ENCODE results near the gene COPG2. TPM values are rescaled to one million over a fixed set of nuclear protein-coding genes. Genes with fewer than 3 reads are reported as not detected.

The COPG2 gene
- total RNA-seq, 1 donor from 2014 or later, result 27.4 TPM

- DNase-seq (ENCODE audit: low spot score), result no peak
- intact Hi-C loops (cut with micrococcal nuclease), result no loop called here
Measured at GRCh38 chr7:130505753-130506152, 162.8 kb downstream of the COPG2 start.

DNA sequence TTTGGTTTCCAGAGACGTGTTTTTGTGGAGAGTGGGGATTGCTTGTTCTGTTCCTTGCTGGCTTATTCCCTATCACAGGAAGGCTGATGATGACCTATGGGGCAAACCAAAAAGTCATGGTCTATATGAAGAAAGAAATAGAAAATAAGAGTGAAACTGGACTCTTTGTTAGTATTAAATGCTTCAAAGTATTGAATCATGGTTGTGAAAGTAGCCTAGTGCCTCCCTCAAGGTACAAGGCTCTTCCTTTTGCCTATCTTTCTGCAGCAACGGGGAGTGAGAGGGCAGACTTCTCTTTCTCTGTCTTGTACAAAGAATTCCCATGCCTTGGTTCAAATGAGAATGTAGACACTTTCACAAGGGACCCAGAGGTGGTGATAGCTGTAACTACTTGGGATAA, 167.6 kb downstream of the COPG2 start:
- no peaks in the 10 kb centered on the region for H3K9me3 Mint-ChIP-seq
- intact Hi-C loops (cut with micrococcal nuclease), result no loop called here
- H3K27ac Mint-ChIP-seq, result no peak overlapping the region
- peaks cover 1% of the 10 kb centered on the region for H3K27me3 Mint-ChIP-seq (ENCODE audit: low read depth)
- no peaks in the 10 kb centered on the region for H3K36me3 Mint-ChIP-seq (ENCODE audit: low read depth)
- no peak overlapping the region for H3K4me3 Mint-ChIP-seq (ENCODE audit: low read depth)
- no peaks in the 10 kb centered on the region for H3K4me1 Mint-ChIP-seq (ENCODE audit: low read depth)
- no peak for DNase-seq (ENCODE audit: low spot score)

More at GRCh38 chr7:130505753-130506152, 162.8 kb downstream of the COPG2 start:
- H3K27ac Mint-ChIP-seq, result no peak overlapping the region
- no peaks in the 10 kb centered on the region for H3K27me3 Mint-ChIP-seq (ENCODE audit: low read depth)
- no peaks in the 10 kb centered on the region for H3K4me1 Mint-ChIP-seq (ENCODE audit: low read depth)
- peaks cover 3% of the 10 kb centered on the region for H3K36me3 Mint-ChIP-seq (ENCODE audit: low read depth)
- H3K9me3 Mint-ChIP-seq, result no peaks in the 10 kb centered on the region
- H3K4me3 Mint-ChIP-seq (ENCODE audit: low read depth), result no peak overlapping the region

DNA sequence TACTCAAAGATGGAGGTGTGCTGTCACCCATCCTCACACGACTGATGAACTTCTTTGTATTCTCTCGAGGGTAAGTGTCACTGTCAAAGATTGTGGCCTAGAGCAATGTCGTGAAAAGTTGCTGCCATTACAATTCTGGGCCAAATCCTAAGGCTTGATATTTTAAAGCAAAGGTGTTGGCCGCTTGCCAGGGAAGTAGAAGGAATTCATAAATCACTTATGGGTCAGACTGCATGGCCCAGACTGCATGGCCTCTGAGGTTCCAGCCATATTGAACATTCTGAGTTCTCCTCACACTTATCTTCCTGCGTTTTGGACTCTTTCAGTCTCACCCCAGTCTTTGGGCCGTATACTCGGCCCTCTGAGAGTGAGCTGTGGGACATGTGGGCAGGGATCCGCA, 168.1 kb downstream of the COPG2 start:
- H3K27me3 Mint-ChIP-seq (ENCODE audit: low read depth), result peaks cover 3% of the 10 kb centered on the region
- H3K4me1 Mint-ChIP-seq (ENCODE audit: low read depth), result no peaks in the 10 kb centered on the region
- H3K9me3 Mint-ChIP-seq, result no peaks in the 10 kb centered on the region
- no peaks in the 10 kb centered on the region for H3K36me3 Mint-ChIP-seq (ENCODE audit: low read depth)
- DNase-seq (ENCODE audit: low spot score), result no peak
- no peak overlapping the region for H3K4me3 Mint-ChIP-seq (ENCODE audit: low read depth)
- H3K27ac Mint-ChIP-seq, result no peak overlapping the region
- intact Hi-C loops (cut with micrococcal nuclease), result no loop called here

DNA sequence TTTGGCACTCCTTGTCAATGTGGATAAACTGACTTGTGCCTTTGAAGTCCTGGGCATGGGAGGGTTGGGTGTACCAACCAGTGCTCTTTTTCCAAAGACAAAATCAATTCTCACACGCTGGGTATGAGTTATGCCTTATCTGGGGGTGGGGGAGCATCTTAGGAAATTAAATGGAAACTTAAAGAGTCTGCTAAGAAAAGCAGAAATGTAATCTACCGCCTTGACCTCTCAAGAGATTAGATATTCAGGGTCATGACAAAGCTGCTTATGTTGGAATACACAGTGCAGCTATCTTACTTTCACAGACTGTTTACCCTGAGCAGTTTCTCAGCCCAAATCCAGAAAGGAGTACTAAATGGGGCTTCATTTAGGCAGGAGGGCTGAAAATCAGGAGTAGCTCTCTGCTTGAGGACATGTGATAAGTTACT, 174.1 kb downstream of the COPG2 start:
- intact Hi-C loops (cut with micrococcal nuclease), result loop anchor here (10.0 kb wide), 2 partner anchors 420 to 720 kb away; partner anchors contain the start of gene KLHDC10
- Mint-ChIP-seq H3K27ac (no peak overlapping the region), H3K27me3 (ENCODE audit: low read depth) (peaks cover 45% of the 10 kb centered on the region), H3K9me3 (no peaks in the 10 kb centered on the region), H3K4me3 (ENCODE audit: low read depth) (no peak overlapping the region), H3K4me1 (ENCODE audit: low read depth) (peaks cover 5% of the 10 kb centered on the region), H3K36me3 (ENCODE audit: low read depth) (no peaks in the 10 kb centered on the region)
- no peak for DNase-seq (ENCODE audit: low spot score)

DNA sequence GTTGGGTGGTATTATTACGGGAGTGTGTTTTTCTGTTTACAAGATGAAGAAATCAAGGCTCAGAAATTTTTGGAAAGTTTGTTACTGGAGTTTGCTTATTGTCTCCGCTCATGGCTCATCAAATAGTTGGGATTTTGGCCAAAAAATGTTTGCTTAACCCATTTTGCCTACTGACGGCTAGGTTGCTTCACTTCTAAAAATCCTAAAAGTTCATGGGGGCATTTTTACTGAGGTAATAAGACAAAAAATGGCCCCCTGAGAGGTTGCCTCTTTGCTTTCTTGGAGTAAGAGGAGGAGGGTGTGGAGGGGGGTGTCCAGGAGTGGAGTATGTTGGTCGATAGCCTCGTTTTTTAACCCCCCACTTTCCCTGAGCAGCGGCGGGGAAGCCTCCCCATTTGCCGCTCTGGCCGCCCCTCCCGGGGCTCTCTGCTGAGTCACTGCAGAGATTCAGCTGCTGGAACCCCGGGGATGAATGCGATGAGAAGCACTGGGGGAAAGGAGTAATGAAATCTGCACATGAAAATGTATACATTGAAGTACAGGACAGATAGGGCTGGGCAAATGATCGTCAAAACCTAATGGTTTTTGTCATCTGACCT, 175.2 kb downstream of the COPG2 start:
- intact Hi-C loops (cut with micrococcal nuclease), result loop anchor here (10.0 kb wide), 2 partner anchors 419 to 719 kb away; partner anchors contain the start of gene KLHDC10
- DNase-seq (ENCODE audit: low spot score), result no peak
- no peak overlapping the region for H3K27ac Mint-ChIP-seq
- no peaks in the 10 kb centered on the region for H3K9me3 Mint-ChIP-seq
- H3K4me1 Mint-ChIP-seq (ENCODE audit: low read depth), result peaks cover 5% of the 10 kb centered on the region
- peaks cover 53% of the 10 kb centered on the region for H3K27me3 Mint-ChIP-seq (ENCODE audit: low read depth)
- H3K4me3 Mint-ChIP-seq (ENCODE audit: low read depth), result no peak overlapping the region
- no peaks in the 10 kb centered on the region for H3K36me3 Mint-ChIP-seq (ENCODE audit: low read depth)

GRCh38 chr7:130492523-130493274, 175.8 kb downstream of the COPG2 start:
- peaks cover 5% of the 10 kb centered on the region for H3K4me1 Mint-ChIP-seq (ENCODE audit: low read depth)
- no peak overlapping the region for H3K27ac Mint-ChIP-seq
- intact Hi-C loops (cut with micrococcal nuclease), result loop anchor here (10.0 kb wide), 2 partner anchors 418 to 718 kb away; partner anchors contain the start of gene KLHDC10
- no peaks in the 10 kb centered on the region for H3K36me3 Mint-ChIP-seq (ENCODE audit: low read depth)
- peak overlapping the region; percentile 26 for H3K4me3 Mint-ChIP-seq (ENCODE audit: low read depth)
- no peaks in the 10 kb centered on the region for H3K9me3 Mint-ChIP-seq
- H3K27me3 Mint-ChIP-seq (ENCODE audit: low read depth), result peaks cover 58% of the 10 kb centered on the region
- no peak for DNase-seq (ENCODE audit: low spot score)

- Mint-ChIP-seq H3K4me3 (ENCODE audit: low read depth) (peak within 1 kb of the TSS; percentile 71), H3K27ac (no peak within 1 kb of the TSS), H3K9me3 (no peaks in the 10 kb centered on the region), H3K27me3 (ENCODE audit: low read depth) (peaks cover 63% of the 10 kb centered on the region), H3K4me1 (ENCODE audit: low read depth) (peaks cover 8% of the 10 kb centered on the region), H3K36me3 (ENCODE audit: low read depth) (no peaks in the 10 kb centered on the region)
- DNase-seq (ENCODE audit: low spot score), result no peak
- intact Hi-C loops (cut with micrococcal nuclease), result loop anchor here (10.0 kb wide), 2 partner anchors 417 to 717 kb away; partner anchors contain the start of gene KLHDC10
Measured at GRCh38 chr7:130491841-130492522, 176.6 kb downstream of the COPG2 start, which contains the start of gene MEST. Gene MEST, plus strand, starts transcription at chr7:130492085. Its CDS starts 229 bp downstream, at chr7:130492314.

DNA sequence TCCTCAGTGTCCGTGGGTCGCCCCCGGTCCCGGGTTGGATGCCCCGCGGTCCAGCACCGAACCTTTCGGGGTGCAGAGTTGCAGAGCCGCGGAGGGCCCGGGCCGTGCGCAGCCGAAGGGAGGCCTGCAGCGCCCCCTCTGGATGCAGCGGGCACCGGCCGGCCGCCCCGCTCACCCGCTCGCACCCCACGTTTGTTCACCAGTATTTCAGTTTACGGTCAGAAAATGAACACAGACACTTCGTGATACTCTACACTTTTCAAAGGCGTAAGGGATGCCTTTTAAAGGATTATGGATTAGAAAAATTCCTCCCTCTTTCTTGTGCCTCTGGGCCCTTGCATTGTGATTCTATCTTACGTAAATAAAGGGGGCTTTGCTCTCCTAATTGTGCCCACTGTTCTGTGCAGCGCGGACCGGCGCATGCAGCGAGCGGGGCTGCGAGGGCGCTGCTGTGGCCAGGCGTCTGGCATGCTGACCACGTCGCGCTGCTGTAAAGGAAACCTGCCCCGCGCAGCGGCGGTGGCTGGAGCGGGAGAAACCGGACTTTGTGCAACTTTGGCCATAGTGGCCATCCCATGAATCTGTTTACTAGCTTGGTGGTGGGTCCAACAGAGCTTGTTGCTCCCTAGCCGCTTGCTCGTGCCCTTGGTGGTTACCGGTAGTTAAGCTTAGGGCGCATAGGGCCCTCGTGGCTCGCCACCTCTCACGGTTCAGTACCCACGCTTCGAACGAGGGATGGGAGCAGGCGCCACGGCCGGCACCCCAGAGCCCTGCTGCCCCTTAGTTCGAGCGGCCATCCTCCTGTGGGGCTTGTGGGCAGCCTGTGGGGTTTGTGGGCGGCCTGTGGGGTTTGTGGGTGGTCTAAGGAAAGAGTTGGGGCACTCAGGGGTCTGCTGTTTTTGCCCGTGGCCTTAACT, 177.4 kb downstream of the COPG2 start:
- intact Hi-C loops (cut with micrococcal nuclease), result loop anchor here (10.0 kb wide), 2 partner anchors 416 to 716 kb away; partner anchors contain the start of gene KLHDC10
- DNase-seq (ENCODE audit: low spot score), result peak; percentile 14
- Mint-ChIP-seq H3K4me3 (ENCODE audit: low read depth) (peak overlapping the region; percentile 71), H3K27ac (no peak overlapping the region), H3K36me3 (ENCODE audit: low read depth) (no peaks in the 10 kb centered on the region), H3K27me3 (ENCODE audit: low read depth) (peaks cover 68% of the 10 kb centered on the region), H3K4me1 (ENCODE audit: low read depth) (peaks cover 13% of the 10 kb centered on the region), H3K9me3 (no peaks in the 10 kb centered on the region)

DNA sequence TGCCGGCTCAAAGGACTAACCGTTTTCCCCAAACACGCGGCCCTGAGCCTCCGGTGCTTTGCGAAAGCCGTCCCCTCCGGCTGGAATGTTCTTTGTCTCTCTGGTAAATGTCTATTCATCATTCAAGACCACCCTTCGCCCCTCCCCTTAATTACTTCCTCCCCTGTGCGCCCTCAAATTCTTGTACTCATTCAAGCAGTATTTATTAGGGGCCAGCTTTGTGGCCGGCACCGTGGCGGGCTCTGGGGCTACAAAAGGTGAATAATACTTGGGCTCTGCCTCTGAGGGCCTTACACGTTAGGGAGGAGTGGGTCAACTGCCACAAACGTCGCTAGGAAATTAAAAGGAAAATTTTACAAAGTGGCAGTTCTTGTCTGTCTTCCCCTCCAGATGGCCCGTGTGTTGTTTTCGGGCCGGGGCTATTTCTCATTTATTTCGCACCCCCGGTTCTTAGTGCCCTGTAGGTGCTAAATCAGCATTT, 178.2 kb downstream of the COPG2 start:
- H3K4me1 Mint-ChIP-seq (ENCODE audit: low read depth), result peaks cover 19% of the 10 kb centered on the region
- no peak for DNase-seq (ENCODE audit: low spot score)
- H3K27me3 Mint-ChIP-seq (ENCODE audit: low read depth), result peaks cover 72% of the 10 kb centered on the region
- no peaks in the 10 kb centered on the region for H3K9me3 Mint-ChIP-seq
- no peak overlapping the region for H3K27ac Mint-ChIP-seq
- H3K36me3 Mint-ChIP-seq (ENCODE audit: low read depth), result no peaks in the 10 kb centered on the region
- no peak overlapping the region for H3K4me3 Mint-ChIP-seq (ENCODE audit: low read depth)
- intact Hi-C loops (cut with micrococcal nuclease), result loop anchor here (10.0 kb wide), 2 partner anchors 416 to 716 kb away; partner anchors contain the start of gene KLHDC10

DNA sequence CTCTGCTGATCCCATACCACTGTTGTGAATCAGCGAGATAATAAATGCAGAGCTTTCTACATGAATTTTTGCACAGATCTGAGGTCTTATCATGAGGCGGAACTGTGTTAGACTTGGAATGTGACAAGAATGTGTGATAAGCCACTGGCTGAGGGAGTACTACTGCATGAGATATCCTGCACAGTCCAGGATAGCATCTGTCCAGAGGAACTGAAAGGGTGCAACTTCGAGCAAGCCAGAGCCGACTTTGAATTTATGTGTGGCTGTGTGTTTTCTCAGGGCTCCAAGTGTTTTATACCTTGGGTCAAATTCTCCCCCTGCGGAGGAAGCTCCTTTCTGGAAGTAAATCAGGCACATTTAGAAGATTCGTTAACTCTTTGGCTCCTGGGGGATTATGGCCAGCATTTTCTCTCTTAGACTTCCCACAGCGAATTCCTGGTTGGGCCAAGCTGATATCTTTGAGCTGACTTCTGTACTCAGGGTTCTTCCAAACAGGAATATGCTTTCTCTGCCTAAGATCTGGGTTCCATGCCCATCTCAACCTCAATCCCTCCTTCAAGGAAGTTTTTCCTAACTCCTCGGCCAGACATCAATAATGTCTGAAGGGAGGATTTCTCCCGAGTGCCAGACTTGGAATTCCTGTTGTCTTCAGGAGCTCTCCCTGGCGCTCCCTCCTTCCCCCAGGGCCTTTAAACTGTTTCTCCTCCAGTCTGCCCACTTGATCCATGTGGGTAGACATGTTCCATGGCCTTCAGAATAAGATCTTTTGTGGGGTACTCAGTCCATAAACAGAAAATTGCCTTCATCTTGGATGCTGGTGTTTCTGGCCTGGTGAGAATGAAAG, 179.2 kb downstream of the COPG2 start:
- no peaks in the 10 kb centered on the region for H3K36me3 Mint-ChIP-seq (ENCODE audit: low read depth)
- intact Hi-C loops (cut with micrococcal nuclease), result loop anchor here (5.0 to 10.0 kb wide), 3 partner anchors 233 to 268 kb away; no protein-coding TSS in a partner anchor
- no peak overlapping the region for H3K4me3 Mint-ChIP-seq (ENCODE audit: low read depth)
- H3K4me1 Mint-ChIP-seq (ENCODE audit: low read depth), result peaks cover 24% of the 10 kb centered on the region
- no peak for DNase-seq (ENCODE audit: low spot score)
- H3K27me3 Mint-ChIP-seq (ENCODE audit: low read depth), result peaks cover 73% of the 10 kb centered on the region
- H3K27ac Mint-ChIP-seq, result no peak overlapping the region
- no peaks in the 10 kb centered on the region for H3K9me3 Mint-ChIP-seq
